ENCODE results near the gene SLC17A8.

GRCh38 chr12:100360450-100360849 is 3.6 kb downstream of the SLC17A8 start:
- TF ChIP-seq, protein P1, sequence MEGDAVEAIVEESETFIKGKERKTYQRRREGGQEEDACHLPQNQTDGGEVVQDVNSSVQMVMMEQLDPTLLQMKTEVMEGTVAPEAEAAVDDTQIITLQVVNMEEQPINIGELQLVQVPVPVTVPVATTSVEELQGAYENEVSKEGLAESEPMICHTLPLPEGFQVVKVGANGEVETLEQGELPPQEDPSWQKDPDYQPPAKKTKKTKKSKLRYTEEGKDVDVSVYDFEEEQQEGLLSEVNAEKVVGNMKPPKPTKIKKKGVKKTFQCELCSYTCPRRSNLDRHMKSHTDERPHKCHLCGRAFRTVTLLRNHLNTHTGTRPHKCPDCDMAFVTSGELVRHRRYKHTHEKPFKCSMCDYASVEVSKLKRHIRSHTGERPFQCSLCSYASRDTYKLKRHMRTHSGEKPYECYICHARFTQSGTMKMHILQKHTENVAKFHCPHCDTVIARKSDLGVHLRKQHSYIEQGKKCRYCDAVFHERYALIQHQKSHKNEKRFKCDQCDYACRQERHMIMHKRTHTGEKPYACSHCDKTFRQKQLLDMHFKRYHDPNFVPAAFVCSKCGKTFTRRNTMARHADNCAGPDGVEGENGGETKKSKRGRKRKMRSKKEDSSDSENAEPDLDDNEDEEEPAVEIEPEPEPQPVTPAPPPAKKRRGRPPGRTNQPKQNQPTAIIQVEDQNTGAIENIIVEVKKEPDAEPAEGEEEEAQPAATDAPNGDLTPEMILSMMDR (conservative IDR thresholded peaks at IDR 0.05): no peak
- no peak for TF ChIP-seq EZH2 (IDR thresholded peaks at IDR 0.05; ENCODE audit: low read depth)

Measured in PC-9 (cell line).